Duodenal mucosa (tissue), 2 donors: ENCODE data around the gene SCARB1.

ENCODE experiments used
- H3K27ac ChIP-seq: one replicate; pipeline ENCODE4 v1.7.0; 2013; ENCODE audit warnings: low read depth, low read length
- H3K27me3 ChIP-seq, 2 donors: one replicate each; pipeline ENCODE4 v1.7.0; 2013; ENCODE audit warnings: low read length in 2 of 2, control low read depth in 1 of 2; ENCODE audit not compliant: insufficient read depth in 2 of 2, control insufficient read depth in 1 of 2
- H3K36me3 ChIP-seq, 2 donors: one replicate each; pipeline ENCODE4 v1.7.0; 2013; ENCODE audit warnings: low read length in 2 of 2, control low read depth in 1 of 2; ENCODE audit not compliant: insufficient read depth in 2 of 2, control insufficient read depth in 1 of 2
- H3K4me1 ChIP-seq, 2 donors: one replicate each; pipeline ENCODE4 v1.7.0; 2013; ENCODE audit warnings: low read length in 2 of 2, control low read depth in 1 of 2; ENCODE audit not compliant: insufficient read depth in 2 of 2, control insufficient read depth in 1 of 2
- H3K4me3 ChIP-seq, 2 donors: one replicate each; pipeline ENCODE4 v1.7.0; 2013; ENCODE audit warnings: low read length in 2 of 2, low read depth in 1 of 2
- H3K9ac ChIP-seq, 2 donors: one replicate each; pipeline ENCODE4 v1.7.0; 2013; ENCODE audit warnings: low read length in 2 of 2, low read depth in 1 of 2
- H3K9me3 ChIP-seq, 2 donors: one replicate each; pipeline ENCODE4 v1.7.0; 2013; ENCODE audit warnings: low read length in 2 of 2, control low read depth in 1 of 2; ENCODE audit not compliant: control insufficient read depth in 1 of 2

The SCARB1 gene

GRCh38 chr12:124812979-124813378, 50.7 kb downstream of the SCARB1 start:
- Histone ChIP-seq H3K36me3 (peaks cover 0 to 42% of the 10 kb centered on the region in 2 donors), H3K4me1 (peaks cover 0 to 4% of the 10 kb centered on the region in 2 donors), H3K9ac (no peak overlapping the region), H3K4me3 (no peak overlapping the region), H3K9me3 (no peaks in the 10 kb centered on the region), H3K27ac (no peak overlapping the region), H3K27me3 (no peaks in the 10 kb centered on the region)

GRCh38 chr12:124812356-124812755, 51.3 kb downstream of the SCARB1 start:
- Histone ChIP-seq H3K9me3 (no peaks in the 10 kb centered on the region), H3K27me3 (no peaks in the 10 kb centered on the region), H3K27ac (no peak overlapping the region), H3K9ac (no peak overlapping the region), H3K36me3 (peaks cover 0 to 42% of the 10 kb centered on the region in 2 donors), H3K4me3 (no peak overlapping the region), H3K4me1 (peaks cover 4 to 5% of the 10 kb centered on the region in 2 donors)

GRCh38 chr12:124811633-124812032, 52.0 kb downstream of the SCARB1 start:
- H3K4me3 ChIP-seq = no peak overlapping the region
- no peaks in the 10 kb centered on the region for H3K27me3 ChIP-seq
- H3K9ac ChIP-seq = no peak overlapping the region
- peaks cover 0 to 43% of the 10 kb centered on the region in 2 donors for H3K36me3 ChIP-seq
- H3K9me3 ChIP-seq = no peaks in the 10 kb centered on the region
- H3K4me1 ChIP-seq = peaks cover 4 to 9% of the 10 kb centered on the region in 2 donors
- H3K27ac ChIP-seq = no peak overlapping the region

DNA sequence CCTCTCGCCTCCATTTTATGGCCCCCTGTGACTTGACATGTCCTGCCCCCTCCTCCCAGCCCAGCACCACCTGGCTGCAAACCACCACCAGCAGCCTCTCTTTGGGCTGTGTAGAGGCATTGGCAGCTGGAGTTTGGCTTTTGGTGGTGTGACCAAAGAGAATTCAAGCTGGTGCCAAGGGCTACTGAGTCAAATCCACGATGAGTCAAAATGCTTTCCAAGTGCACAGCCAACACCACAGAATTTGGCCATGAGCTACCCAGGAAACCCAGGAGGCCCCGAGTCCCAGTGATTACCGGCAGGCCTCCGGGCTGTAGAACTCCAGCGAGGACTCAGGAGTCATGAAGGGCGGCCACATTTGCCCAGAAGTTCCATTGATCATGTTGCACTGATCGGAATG, 53.8 kb downstream of the SCARB1 start:
- H3K27ac ChIP-seq = no peak overlapping the region
- H3K9ac ChIP-seq = no peak overlapping the region
- H3K4me1 ChIP-seq = peaks cover 2 to 9% of the 10 kb centered on the region in 2 donors
- no peaks in the 10 kb centered on the region for H3K9me3 ChIP-seq
- H3K27me3 ChIP-seq = no peaks in the 10 kb centered on the region
- H3K4me3 ChIP-seq = no peak overlapping the region
- H3K36me3 ChIP-seq = peaks cover 0 to 41% of the 10 kb centered on the region in 2 donors

DNA sequence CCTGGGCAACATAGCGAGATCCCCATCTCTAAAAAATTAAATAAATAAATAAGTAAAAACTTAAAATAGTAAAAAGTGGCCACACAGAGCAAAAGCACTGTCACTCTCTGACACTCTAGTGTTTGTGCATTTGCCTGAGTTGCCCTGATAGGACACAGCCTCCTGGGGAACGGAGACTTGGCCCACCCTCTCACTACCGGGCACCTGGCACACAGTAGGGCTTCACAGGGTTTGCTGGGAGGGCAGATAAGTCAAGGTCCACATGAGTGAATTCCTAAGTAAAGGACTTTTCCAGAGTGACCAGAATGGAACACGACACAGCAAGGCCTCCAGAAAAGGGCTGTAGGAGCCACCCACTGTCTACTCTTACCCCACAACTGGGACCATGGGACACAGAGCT, 54.3 kb downstream of the SCARB1 start:
- Histone ChIP-seq H3K9me3 (no peaks in the 10 kb centered on the region), H3K4me3 (no peak overlapping the region), H3K27me3 (no peaks in the 10 kb centered on the region), H3K27ac (no peak overlapping the region), H3K9ac (no peak overlapping the region), H3K36me3 (peaks cover 0 to 37% of the 10 kb centered on the region in 2 donors), H3K4me1 (peaks cover 5 to 12% of the 10 kb centered on the region in 2 donors)

DNA sequence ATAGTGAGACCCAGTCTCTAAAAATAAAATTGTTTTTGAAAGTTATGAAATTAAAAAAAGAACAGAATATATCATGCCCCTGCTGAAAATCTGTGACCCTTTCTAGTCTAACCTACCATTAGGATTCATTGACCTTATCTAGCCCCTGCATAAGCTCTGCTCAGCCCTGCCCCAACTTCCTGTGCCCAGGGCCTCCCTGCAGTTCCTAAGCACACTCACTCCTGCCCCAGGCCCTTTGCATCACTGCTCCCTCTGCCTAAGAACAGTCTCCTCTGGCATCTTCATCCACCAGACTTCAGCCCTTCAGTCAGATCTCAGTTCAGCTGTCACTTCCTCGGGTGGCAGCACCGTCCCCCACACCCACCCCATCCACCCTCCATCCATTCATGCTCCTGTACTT, 55.4 kb downstream of the SCARB1 start:
- Histone ChIP-seq H3K9me3 (no peaks in the 10 kb centered on the region), H3K4me1 (peaks cover 10 to 12% of the 10 kb centered on the region in 2 donors), H3K4me3 (no peak overlapping the region), H3K27me3 (no peaks in the 10 kb centered on the region), H3K9ac (no peak overlapping the region), H3K36me3 (peaks cover 0 to 27% of the 10 kb centered on the region in 2 donors), H3K27ac (no peak overlapping the region)

DNA sequence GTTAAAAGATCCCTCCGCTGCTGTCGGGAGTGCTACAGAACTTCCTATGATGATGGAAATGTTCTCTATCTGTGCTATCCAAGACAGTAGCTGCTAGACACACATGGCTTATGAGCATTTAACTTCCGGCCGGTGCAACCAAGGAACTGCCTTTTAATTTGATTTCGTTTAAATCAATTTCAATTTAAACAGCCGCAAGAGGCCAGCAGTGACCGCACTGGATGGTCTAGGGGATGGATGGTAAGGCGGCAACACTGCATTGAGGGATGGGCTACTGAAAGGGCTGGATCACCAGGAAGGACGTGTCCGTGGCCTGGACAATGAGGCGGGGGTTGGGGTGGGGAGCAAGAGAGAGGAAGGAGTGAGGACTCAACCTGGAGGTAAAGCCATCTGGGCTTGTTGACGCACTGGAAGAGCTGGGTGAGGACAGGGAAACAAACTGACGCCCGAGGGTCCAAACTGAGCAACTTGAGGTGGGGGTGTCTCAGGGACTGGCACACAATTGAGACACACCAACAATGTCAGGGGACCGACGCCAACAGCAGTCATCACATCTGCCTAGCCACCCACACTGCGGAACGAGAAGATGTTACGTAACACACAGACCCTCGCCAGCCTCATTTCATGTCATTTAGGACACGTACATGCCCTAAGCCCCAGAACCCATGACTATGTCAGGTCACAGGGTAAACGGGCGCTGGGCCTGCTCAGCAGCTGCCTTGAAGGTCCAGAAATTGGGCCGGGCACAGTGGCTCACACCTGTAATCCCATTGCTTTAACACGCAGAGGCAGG, 57.6 kb downstream of the SCARB1 start:
- Histone ChIP-seq H3K4me3 (no peak overlapping the region), H3K36me3 (peaks cover 3 to 22% of the 10 kb centered on the region in 2 donors), H3K27ac (no peak overlapping the region), H3K27me3 (no peaks in the 10 kb centered on the region), H3K9me3 (no peaks in the 10 kb centered on the region), H3K9ac (no peak overlapping the region), H3K4me1 (peaks cover 10 to 12% of the 10 kb centered on the region in 2 donors)

DNA sequence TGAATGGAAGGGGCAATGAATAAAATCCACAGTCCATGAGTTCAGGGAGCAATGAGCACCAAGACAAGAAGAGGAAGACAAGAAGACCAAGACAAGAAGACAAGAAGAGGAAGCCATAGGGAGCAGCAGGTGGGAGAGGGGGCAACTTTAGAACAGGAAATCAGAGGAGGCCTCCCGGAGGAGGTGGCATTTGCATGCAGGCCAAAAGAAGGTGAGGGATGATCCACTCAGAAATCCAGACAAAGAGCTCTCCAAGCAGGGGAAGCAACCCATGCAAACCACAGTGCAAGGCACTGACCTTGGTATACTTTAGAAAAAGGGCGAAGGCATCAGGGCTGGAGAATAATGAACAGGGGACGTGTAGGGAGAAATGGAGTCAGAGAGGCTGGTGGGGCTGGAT, 58.6 kb downstream of the SCARB1 start:
- Histone ChIP-seq H3K27ac (no peak overlapping the region), H3K4me3 (no peak overlapping the region), H3K9ac (no peak overlapping the region), H3K36me3 (peaks cover 3 to 28% of the 10 kb centered on the region in 2 donors), H3K4me1 (peaks cover 10 to 12% of the 10 kb centered on the region in 2 donors), H3K27me3 (no peaks in the 10 kb centered on the region), H3K9me3 (no peaks in the 10 kb centered on the region)

- H3K36me3 ChIP-seq = peaks cover 3 to 24% of the 10 kb centered on the region in 2 donors
- H3K4me3 ChIP-seq = no peak overlapping the region
- H3K9me3 ChIP-seq = no peaks in the 10 kb centered on the region
- H3K4me1 ChIP-seq = peaks cover 10 to 12% of the 10 kb centered on the region in 2 donors
- H3K27me3 ChIP-seq = no peaks in the 10 kb centered on the region
- H3K27ac ChIP-seq = no peak overlapping the region
- H3K9ac ChIP-seq = no peak overlapping the region
These were observed 59.5 kb downstream of the SCARB1 start for GRCh38 chr12:124804011-124804621.

- Histone ChIP-seq H3K27ac (no peak overlapping the region), H3K9me3 (no peaks in the 10 kb centered on the region), H3K27me3 (no peaks in the 10 kb centered on the region), H3K4me3 (no peak overlapping the region), H3K9ac (no peak overlapping the region), H3K36me3 (peaks cover 6 to 34% of the 10 kb centered on the region in 2 donors), H3K4me1 (peaks cover 7 to 10% of the 10 kb centered on the region in 2 donors)
These were observed 61.3 kb downstream of the SCARB1 start for GRCh38 chr12:124802361-124802760.
